Measurements from ENCODE around the gene ERGIC3.

DNA sequence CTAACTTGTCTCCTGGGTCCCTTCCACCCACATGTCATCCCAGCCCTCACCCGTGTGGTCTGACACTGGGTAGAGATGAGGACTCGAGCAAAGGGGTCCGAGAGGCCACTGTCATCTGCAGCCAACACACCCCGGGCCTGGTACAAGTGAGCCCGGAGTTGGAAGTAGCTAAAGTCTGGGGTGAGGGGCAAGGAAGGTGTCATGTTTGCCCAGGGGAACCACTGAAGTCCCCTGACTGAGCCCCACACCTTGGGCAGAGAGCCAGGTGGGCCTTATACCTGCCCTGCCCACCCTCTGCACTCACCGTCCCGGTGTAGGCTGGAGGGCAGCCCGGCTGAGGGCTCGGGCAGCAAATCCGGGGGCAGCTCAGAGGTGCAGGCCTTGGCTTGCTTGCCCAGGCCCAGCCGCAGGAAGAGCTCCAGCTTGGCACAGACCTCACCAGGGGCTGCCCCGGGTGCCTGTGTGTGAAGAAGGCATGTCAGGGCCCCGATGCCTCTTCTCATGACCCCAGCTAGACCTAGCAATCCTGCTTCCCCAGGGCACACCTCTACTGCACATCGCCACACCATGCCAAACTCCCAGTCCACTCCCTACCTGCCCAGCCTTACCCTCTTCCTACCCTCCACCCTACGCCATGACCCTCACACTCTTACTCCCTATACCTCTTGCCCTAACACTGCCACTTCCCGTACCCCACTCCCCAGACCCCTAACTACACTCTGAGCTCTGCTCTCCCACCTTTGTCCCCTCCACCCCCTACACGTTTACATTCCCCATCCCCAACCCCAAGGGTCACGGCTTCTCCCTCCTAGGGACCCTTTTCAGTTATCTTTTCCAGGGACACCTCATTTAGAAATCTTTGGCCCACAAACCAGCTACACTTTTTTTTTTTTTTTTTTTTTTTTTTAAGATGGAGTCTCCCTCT is 42.0 kb downstream of the ERGIC3 start:
- TF ChIP-seq, protein P1, sequence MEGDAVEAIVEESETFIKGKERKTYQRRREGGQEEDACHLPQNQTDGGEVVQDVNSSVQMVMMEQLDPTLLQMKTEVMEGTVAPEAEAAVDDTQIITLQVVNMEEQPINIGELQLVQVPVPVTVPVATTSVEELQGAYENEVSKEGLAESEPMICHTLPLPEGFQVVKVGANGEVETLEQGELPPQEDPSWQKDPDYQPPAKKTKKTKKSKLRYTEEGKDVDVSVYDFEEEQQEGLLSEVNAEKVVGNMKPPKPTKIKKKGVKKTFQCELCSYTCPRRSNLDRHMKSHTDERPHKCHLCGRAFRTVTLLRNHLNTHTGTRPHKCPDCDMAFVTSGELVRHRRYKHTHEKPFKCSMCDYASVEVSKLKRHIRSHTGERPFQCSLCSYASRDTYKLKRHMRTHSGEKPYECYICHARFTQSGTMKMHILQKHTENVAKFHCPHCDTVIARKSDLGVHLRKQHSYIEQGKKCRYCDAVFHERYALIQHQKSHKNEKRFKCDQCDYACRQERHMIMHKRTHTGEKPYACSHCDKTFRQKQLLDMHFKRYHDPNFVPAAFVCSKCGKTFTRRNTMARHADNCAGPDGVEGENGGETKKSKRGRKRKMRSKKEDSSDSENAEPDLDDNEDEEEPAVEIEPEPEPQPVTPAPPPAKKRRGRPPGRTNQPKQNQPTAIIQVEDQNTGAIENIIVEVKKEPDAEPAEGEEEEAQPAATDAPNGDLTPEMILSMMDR (IDR thresholded peaks at IDR 0.05; ENCODE audit: low read length), result no peak
- TF ChIP-seq EZH2 (IDR thresholded peaks at IDR 0.05; ENCODE audit: borderline replicate concordance, low read length), result no peak
